HEK293 (cell line): Measurements from ENCODE around the gene UTP11.
"Not testable (repeated sequence)": the region's sequence is repeated elsewhere in the genome, so short reads cannot be mapped to it uniquely, and the experiment has no call there.

Source experiments
- CTCF ChIA-PET: fragments of 350-600 bp; formaldehyde crosslinking; extraction: SDS; loops from one replicate; lab custom pipeline; 2021; ENCODE audit warnings: antibody characterized with exemption; lab: Yijun Ruan, JAX
- POLR2A ChIA-PET: fragments of 300-600 bp; formaldehyde crosslinking; extraction: SDS; loops from one replicate; lab custom pipeline; 2020; ENCODE audit warnings: antibody characterized with exemption, inconsistent platforms; lab: Yijun Ruan, JAX
- H3K27ac ChIP-seq: fragments of 200-500 bp; sonication (Bioruptor generic); 2 replicates; pipeline ENCODE4 v1.5.1; 2014; ENCODE audit warnings: low read depth, low read length, control low read depth, inconsistent platforms; ENCODE audit errors: extremely low read depth
- H3K36me3 ChIP-seq, 2 experiments: fragments of 200-500 bp in 1 of 2; sonication (Bioruptor generic) in 1 of 2; 1 replicate in 1 of 2; 2 replicates in 1 of 2; pipeline ENCODE4 v1.5.1; 2014 to 2017; ENCODE audit warnings: inconsistent platforms in 2 of 2, low read length in 2 of 2; ENCODE audit not compliant: control insufficient read depth in 2 of 2, insufficient read depth in 1 of 2
- H3K4me1 ChIP-seq: fragments of 200-500 bp; sonication (Bioruptor generic); 2 replicates; pipeline ENCODE4 v1.5.1; 2014; ENCODE audit warnings: mild to moderate bottlenecking, low read length, inconsistent platforms; ENCODE audit not compliant: control insufficient read depth, insufficient read depth
- H3K4me3 ChIP-seq: 2 replicates; pipeline ENCODE4 v1.5.1; 2011; ENCODE audit warnings: low read depth, mild to moderate bottlenecking, control low read depth, low read length, moderate library complexity
- H3K9me3 ChIP-seq: fragments of 200-500 bp; sonication (Bioruptor generic); 2 replicates; pipeline ENCODE4 v1.5.1; 2014; ENCODE audit warnings: low read depth, low read length, inconsistent platforms; ENCODE audit not compliant: control insufficient read depth, insufficient read depth
- GLI2 ChIP-seq: fragments of 450-650 bp; formaldehyde crosslinking; IDR thresholded peaks from 2 replicates; pipeline ENCODE4; 2017; ENCODE audit warnings: missing biosample characterization, missing genetic modification characterization, low read depth, borderline replicate concordance
- KLF16 ChIP-seq: fragments of 450-650 bp; formaldehyde crosslinking; IDR thresholded peaks from 2 replicates; pipeline ENCODE4 v1.5.1; 2017; ENCODE audit warnings: missing biosample characterization, missing genetic modification characterization
- SCRT1 ChIP-seq: fragments of 450-650 bp; formaldehyde crosslinking; IDR thresholded peaks from 2 replicates; pipeline ENCODE4 v1.5.1; 2016; ENCODE audit warnings: missing biosample characterization, missing genetic modification characterization, borderline replicate concordance
- WT1 ChIP-seq: fragments of 450-650 bp; formaldehyde crosslinking; IDR thresholded peaks from 2 replicates; pipeline ENCODE4 v1.5.1; 2016; ENCODE audit warnings: missing biosample characterization, missing genetic modification characterization
- ZNF121 ChIP-seq: fragments of 450-650 bp; formaldehyde crosslinking; IDR thresholded peaks from 2 replicates; pipeline ENCODE4 v1.5.1; 2016; ENCODE audit warnings: missing biosample characterization, missing genetic modification characterization
- ZNF19 ChIP-seq: fragments of 450-650 bp; formaldehyde crosslinking; IDR thresholded peaks from 2 replicates; pipeline ENCODE4; 2016; ENCODE audit warnings: missing biosample characterization, missing genetic modification characterization, low read depth
- ZNF274 ChIP-seq, 2 experiments: fragments of 200-500 bp in 1 of 2; fragments of 450-650 bp in 1 of 2; sonication (Bioruptor generic) in 1 of 2; formaldehyde crosslinking in 1 of 2; IDR thresholded peaks; 2 replicates each; pipeline versions ENCODE4 v1.5.1 to v1.6.1; 2014 to 2016; ENCODE audit warnings: borderline replicate concordance in 1 of 2, inconsistent platforms in 1 of 2, low read length in 1 of 2, missing biosample characterization in 1 of 2, missing genetic modification characterization in 1 of 2
- ZNF391 ChIP-seq: fragments of 450-650 bp; formaldehyde crosslinking; IDR thresholded peaks from 2 replicates; pipeline ENCODE4 v1.5.1; 2016; ENCODE audit warnings: low read depth, missing biosample characterization, missing genetic modification characterization, borderline replicate concordance
- ZNF473 ChIP-seq: fragments of 450-650 bp; formaldehyde crosslinking; IDR thresholded peaks from 2 replicates; pipeline ENCODE4 v1.5.1; 2017; ENCODE audit warnings: missing biosample characterization, missing genetic modification characterization
- ZNF514 ChIP-seq: fragments of 450-650 bp; formaldehyde crosslinking; IDR thresholded peaks from 2 replicates; pipeline ENCODE4 v1.5.1; 2016; ENCODE audit warnings: missing biosample characterization, missing genetic modification characterization
- ZNF555 ChIP-seq: fragments of 450-650 bp; formaldehyde crosslinking; conservative IDR thresholded peaks from 2 replicates; pipeline ENCODE4 v1.5.1; 2017; ENCODE audit warnings: missing biosample characterization, mild to moderate bottlenecking, missing genetic modification characterization, inconsistent platforms
- ZNF585B ChIP-seq: fragments of 450-650 bp; formaldehyde crosslinking; IDR thresholded peaks from 2 replicates; pipeline ENCODE4 v1.5.1; 2016; ENCODE audit warnings: missing biosample characterization, missing genetic modification characterization
- ZNF654 ChIP-seq: fragments of 450-650 bp; formaldehyde crosslinking; IDR thresholded peaks from 2 replicates; pipeline ENCODE4 v1.5.1; 2016; ENCODE audit warnings: low read depth, missing biosample characterization, missing genetic modification characterization
- ZNF785 ChIP-seq: fragments of 450-650 bp; formaldehyde crosslinking; IDR thresholded peaks from 2 replicates; pipeline ENCODE4 v1.5.1; 2016; ENCODE audit warnings: missing biosample characterization, missing genetic modification characterization
- TF ChIP-seq, protein P1 (sequence below): fragments of 450-650 bp; formaldehyde crosslinking; IDR thresholded peaks from 2 replicates; pipeline ENCODE4 v1.5.1; 2017; ENCODE audit warnings: missing biosample characterization, missing genetic modification characterization
- TF ChIP-seq, protein P2 (sequence below): fragments of 450-650 bp; formaldehyde crosslinking; IDR thresholded peaks from 2 replicates; pipeline ENCODE4 v1.5.1; 2016; ENCODE audit warnings: missing biosample characterization, missing genetic modification characterization, low read depth
- TF ChIP-seq, protein P3 (sequence below): fragments of 450-650 bp; formaldehyde crosslinking; IDR thresholded peaks from 2 replicates; pipeline ENCODE4 v1.5.1; 2016; ENCODE audit warnings: missing biosample characterization, missing genetic modification characterization

UTP11 gene

DNA sequence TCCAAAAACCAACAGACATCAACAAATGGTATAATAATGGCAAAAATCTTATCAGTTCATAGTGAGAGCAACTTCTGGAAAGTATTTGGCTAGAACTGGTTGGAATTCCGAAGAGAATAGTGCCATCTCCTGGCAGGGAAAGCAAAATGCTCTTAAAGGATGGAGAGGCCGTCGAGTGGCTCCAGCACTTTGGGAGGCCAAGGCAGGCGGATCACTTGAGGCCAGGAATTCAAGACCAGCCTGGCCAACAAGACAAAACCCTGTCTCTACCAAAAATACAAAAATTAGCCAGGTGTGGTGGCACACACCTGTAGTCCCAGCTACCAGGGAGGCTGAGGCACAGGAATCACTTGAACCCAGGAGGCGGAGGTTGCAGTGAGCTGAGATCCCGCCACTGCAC, 37.5 kb upstream of the UTP11 start:
- CTCF ChIA-PET = interaction anchor here (0.7 to 1.6 kb wide), 10 partner anchors 37 to 1007 kb away, joined by 3 to 7 read pairs (median 4); no protein-coding TSS in a partner anchor

GRCh38 chr1:37978541-37978940, 34.0 kb upstream of the UTP11 start:
- ChIA-PET POLR2A (interaction anchor here (0.5 kb wide), 1 partner anchor 440 kb away, joined by 5 read pairs; no protein-coding TSS in a partner anchor), CTCF (interaction anchor here (0.6 to 1.0 kb wide), 2 partner anchors 51 to 125 kb away, joined by 3 to 4 read pairs; no protein-coding TSS in a partner anchor)
- H3K27ac ChIP-seq = no peak overlapping the region
- TF ChIP-seq, protein P1, sequence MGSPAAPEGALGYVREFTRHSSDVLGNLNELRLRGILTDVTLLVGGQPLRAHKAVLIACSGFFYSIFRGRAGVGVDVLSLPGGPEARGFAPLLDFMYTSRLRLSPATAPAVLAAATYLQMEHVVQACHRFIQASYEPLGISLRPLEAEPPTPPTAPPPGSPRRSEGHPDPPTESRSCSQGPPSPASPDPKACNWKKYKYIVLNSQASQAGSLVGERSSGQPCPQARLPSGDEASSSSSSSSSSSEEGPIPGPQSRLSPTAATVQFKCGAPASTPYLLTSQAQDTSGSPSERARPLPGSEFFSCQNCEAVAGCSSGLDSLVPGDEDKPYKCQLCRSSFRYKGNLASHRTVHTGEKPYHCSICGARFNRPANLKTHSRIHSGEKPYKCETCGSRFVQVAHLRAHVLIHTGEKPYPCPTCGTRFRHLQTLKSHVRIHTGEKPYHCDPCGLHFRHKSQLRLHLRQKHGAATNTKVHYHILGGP (tag by site-specific recombination) = no peak
- TF ChIP-seq SCRT1 (tag by site-specific recombination) (no peak), ZNF473 (tag by site-specific recombination) (no peak), ZNF514 (tag by site-specific recombination) (no peak), ZNF555 (tag by site-specific recombination) (no peak), ZNF585B (no peak), GLI2 (no peak), WT1 (tag by site-specific recombination) (no peak), ZNF785 (tag by site-specific recombination) (no peak), ZNF391 (tag by site-specific recombination) (no peak), ZNF274 (IDR thresholded peaks at IDR 0.05; ENCODE audit: low read length) (no peak), ZNF274 (tag by site-specific recombination; IDR thresholded peaks at IDR 0.05; ENCODE audit: borderline replicate concordance) (no peak), KLF16 (no peak)
- TF ChIP-seq, protein P2, sequence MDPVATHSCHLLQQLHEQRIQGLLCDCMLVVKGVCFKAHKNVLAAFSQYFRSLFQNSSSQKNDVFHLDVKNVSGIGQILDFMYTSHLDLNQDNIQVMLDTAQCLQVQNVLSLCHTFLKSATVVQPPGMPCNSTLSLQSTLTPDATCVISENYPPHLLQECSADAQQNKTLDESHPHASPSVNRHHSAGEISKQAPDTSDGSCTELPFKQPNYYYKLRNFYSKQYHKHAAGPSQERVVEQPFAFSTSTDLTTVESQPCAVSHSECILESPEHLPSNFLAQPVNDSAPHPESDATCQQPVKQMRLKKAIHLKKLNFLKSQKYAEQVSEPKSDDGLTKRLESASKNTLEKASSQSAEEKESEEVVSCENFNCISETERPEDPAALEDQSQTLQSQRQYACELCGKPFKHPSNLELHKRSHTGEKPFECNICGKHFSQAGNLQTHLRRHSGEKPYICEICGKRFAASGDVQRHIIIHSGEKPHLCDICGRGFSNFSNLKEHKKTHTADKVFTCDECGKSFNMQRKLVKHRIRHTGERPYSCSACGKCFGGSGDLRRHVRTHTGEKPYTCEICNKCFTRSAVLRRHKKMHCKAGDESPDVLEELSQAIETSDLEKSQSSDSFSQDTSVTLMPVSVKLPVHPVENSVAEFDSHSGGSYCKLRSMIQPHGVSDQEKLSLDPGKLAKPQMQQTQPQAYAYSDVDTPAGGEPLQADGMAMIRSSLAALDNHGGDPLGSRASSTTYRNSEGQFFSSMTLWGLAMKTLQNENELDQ = no peak
- no peaks in the 10 kb centered on the region for H3K4me1 ChIP-seq
- H3K36me3 ChIP-seq = peaks cover 77 to 99% of the 10 kb centered on the region in 2 experiments
- no peaks in the 10 kb centered on the region for H3K9me3 ChIP-seq
- H3K4me3 ChIP-seq = no peak overlapping the region

More for the DNA sequence above, 37.5 kb upstream of the UTP11 start:
- H3K27ac ChIP-seq, H3K9me3 ChIP-seq, POLR2A ChIA-PET, H3K4me1 ChIP-seq, H3K4me3 ChIP-seq: not testable (repeated sequence)
- H3K36me3 ChIP-seq = peaks cover 57 to 85% of the 10 kb centered on the region in 2 experiments
- TF ChIP-seq, protein P3, sequence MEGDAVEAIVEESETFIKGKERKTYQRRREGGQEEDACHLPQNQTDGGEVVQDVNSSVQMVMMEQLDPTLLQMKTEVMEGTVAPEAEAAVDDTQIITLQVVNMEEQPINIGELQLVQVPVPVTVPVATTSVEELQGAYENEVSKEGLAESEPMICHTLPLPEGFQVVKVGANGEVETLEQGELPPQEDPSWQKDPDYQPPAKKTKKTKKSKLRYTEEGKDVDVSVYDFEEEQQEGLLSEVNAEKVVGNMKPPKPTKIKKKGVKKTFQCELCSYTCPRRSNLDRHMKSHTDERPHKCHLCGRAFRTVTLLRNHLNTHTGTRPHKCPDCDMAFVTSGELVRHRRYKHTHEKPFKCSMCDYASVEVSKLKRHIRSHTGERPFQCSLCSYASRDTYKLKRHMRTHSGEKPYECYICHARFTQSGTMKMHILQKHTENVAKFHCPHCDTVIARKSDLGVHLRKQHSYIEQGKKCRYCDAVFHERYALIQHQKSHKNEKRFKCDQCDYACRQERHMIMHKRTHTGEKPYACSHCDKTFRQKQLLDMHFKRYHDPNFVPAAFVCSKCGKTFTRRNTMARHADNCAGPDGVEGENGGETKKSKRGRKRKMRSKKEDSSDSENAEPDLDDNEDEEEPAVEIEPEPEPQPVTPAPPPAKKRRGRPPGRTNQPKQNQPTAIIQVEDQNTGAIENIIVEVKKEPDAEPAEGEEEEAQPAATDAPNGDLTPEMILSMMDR (tag by site-specific recombination) = 0 out of 2 replicates have a peak, but pooled peaks have one; percentile 33
- TF ChIP-seq ZNF654 (tag by site-specific recombination) = peak; percentile 66

DNA sequence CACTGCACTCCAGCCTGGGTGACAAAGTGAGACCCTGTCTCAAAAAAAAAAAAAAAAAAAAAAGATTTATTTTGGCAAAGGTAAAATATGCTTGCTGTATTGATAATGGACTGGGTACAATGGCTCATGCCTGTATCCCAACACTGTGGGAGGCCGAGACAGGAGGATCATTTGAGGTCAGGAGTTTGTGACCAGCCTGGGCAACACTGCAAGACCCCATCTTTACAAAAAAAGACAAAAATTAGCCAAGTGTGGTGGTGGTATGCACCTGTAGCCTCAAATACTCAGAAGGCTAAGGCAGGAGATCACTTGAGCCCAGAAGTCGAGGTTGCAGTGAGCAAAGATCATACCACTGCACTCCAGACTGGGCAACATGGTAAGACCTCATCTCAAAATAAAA, 29.0 kb upstream of the UTP11 start:
- CTCF ChIA-PET = no interaction called here
- peaks cover 3% of the 10 kb centered on the region; the same call in 1 of the 2 replicates for H3K4me1 ChIP-seq
- TF ChIP-seq ZNF121 (peak; percentile 86), ZNF19 (tag by site-specific recombination) (no peak)
- TF ChIP-seq, all 188 proteins: peak for 1
- no peaks in the 10 kb centered on the region for H3K9me3 ChIP-seq
- H3K36me3 ChIP-seq = peaks cover 78 to 98% of the 10 kb centered on the region in 2 experiments
- H3K27ac ChIP-seq = no peak overlapping the region
- POLR2A ChIA-PET = interaction anchor here (0.6 to 0.7 kb wide), 2 partner anchors 108 to 147 kb away, joined by 5 read pairs; no protein-coding TSS in a partner anchor
- no peak overlapping the region for H3K4me3 ChIP-seq
